HepG2 (cell line): ENCODE data around the gene ARHGEF11. TPM values are rescaled to one million over a fixed set of nuclear protein-coding genes. Genes with fewer than 3 reads are reported as not detected.
A peak's percentile ranks its signal among the peaks of the same experiment; 100 is the strongest.

ENCODE experiments used
- FOXJ3 ChIP-seq: sonication (generic); formaldehyde crosslinking; IDR thresholded peaks from 2 replicates; pipeline ENCODE4 v1.4.0; 2020; ENCODE audit warnings: missing genetic modification reagents, mild to moderate bottlenecking, borderline replicate concordance
- KLF12 ChIP-seq: sonication (generic); formaldehyde crosslinking; IDR thresholded peaks from 2 replicates; pipeline ENCODE4 v1.4.0; 2020; ENCODE audit warnings: missing genetic modification reagents, borderline replicate concordance
- NFKBIZ ChIP-seq: IDR thresholded peaks from 2 replicates; pipeline ENCODE4 v1.6.1; 2018; ENCODE audit warnings: missing genetic modification reagents, missing compliant biosample characterization
- RFXANK ChIP-seq: IDR thresholded peaks from 2 replicates; pipeline ENCODE4 v1.6.1; 2016
- SALL1 ChIP-seq: sonication (generic); formaldehyde crosslinking; IDR thresholded peaks from 2 replicates; pipeline ENCODE4 v1.8.0; 2022; ENCODE audit warnings: mild to moderate bottlenecking, missing genetic modification reagents
- TCF12 ChIP-seq, 2 experiments: fragments of 450-650 bp in 1 of 2; sonication (generic) in 1 of 2; formaldehyde crosslinking in 1 of 2; IDR thresholded peaks; 2 replicates each; pipeline versions ENCODE4 v1.6.1 to v1.8.0; 2017 to 2022; ENCODE audit warnings: antibody characterized with exemption in 1 of 2, mild to moderate bottlenecking in 1 of 2, missing genetic modification reagents in 1 of 2, moderate library complexity in 1 of 2
- ZNF296 ChIP-seq: sonication (generic); formaldehyde crosslinking; conservative IDR thresholded peaks from 2 replicates; pipeline ENCODE4 v1.5.0; 2020; ENCODE audit warnings: mild to moderate bottlenecking, missing genetic modification reagents
- ZNF674 ChIP-seq: sonication (generic); formaldehyde crosslinking; IDR thresholded peaks from 2 replicates; pipeline ENCODE4 v1.5.0; 2020; ENCODE audit warnings: low read depth, mild to moderate bottlenecking, missing genetic modification reagents
- ZNF7 ChIP-seq: IDR thresholded peaks from 2 replicates; pipeline ENCODE4 v1.6.1; 2016; ENCODE audit warnings: missing biosample characterization, missing genetic modification reagents
- polyA plus RNA-seq, 8 experiments: library from polyadenylated mRNA; depleted of rRNA in 3 of 8; stranded (reverse) in 7 of 8; unstranded in 1 of 8; fragments of >200 nt; fragmentation: Illumina TruSeq in 4 of 8; extraction: Trizol in 4 of 8; gene quantifications; 2 replicates each; pipeline versions ENCODE4 v1.2.1 to v1.2.3, GENCODE V29; 2011 to 2016; ENCODE audit warnings: low read depth in 4 of 8, missing spikeins in 1 of 8, mixed read lengths in 1 of 8; ENCODE audit not compliant: insufficient read depth in 1 of 8
- total RNA-seq, 5 experiments: library from RNA; depleted of rRNA; stranded (reverse); fragments of >200 nt; fragmentation: Illumina TruSeq; extraction: Trizol; gene quantifications; 2 replicates each; pipeline ENCODE4 v1.2.3, GENCODE V29; 2016; ENCODE audit warnings: low read depth in 1 of 5
- TF ChIP-seq, protein P1 (sequence below): sonication (generic); formaldehyde crosslinking; IDR thresholded peaks from 2 replicates; pipeline ENCODE4 v1.4.0; 2020; ENCODE audit warnings: mild to moderate bottlenecking, missing genetic modification reagents
- TF ChIP-seq, protein P2 (sequence below): sonication (generic); formaldehyde crosslinking; IDR thresholded peaks from 2 replicates; pipeline ENCODE4 v1.4.0; 2020; ENCODE audit warnings: low read depth, mild to moderate bottlenecking, missing genetic modification reagents
- TF ChIP-seq, protein P3 (sequence below): sonication (generic); formaldehyde crosslinking; IDR thresholded peaks from 2 replicates; pipeline ENCODE4 v1.5.0; 2020; ENCODE audit warnings: missing genetic modification reagents, mild to moderate bottlenecking, borderline replicate concordance

ARHGEF11 gene
- total and polyA plus RNA-seq, 2 of the 13 experiments (the other 11 are each of a cell fraction or from before 2014, with no cell fraction given): 16.5 to 21.2 TPM

DNA sequence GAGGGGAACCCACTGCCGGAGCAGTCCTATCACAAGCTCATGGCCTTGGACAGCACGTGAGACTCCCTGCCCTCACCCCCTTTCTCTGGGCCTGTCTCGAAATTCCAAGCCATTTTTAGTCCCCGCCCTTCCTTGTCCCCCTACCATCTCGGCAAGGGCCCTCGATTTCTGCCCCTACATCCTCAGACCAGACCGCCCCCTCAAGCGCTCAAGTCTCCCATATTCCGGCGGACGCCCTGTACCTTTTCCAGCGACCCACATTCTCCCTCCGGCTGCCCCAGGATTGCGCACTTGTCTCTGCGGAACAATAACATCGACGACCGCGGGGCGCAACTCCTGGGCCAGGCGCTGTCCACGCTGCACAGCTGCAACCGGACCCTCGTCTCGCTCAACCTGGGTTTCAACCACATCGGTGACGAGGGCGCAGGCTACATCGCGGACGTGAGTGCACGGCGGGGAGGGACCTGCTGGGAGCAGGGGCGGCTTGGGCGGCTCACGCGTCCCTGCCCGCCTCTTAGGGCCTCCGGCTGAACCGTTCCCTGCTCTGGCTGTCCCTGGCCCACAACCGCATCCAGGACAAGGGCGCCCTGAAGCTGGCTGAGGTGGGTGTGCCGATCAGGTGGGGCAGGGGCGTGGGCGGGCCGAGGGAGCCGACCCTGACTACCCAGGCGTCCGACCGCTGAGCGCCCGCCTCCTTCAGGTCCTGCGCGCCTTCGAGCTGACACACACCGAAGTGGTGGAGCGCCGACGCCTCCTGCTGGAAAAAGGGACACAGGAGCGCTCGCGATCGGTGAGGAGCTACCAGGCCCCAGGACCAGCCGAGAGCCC lies 118.1 kb downstream of the ARHGEF11 start (continued):
- TF ChIP-seq, protein P1, sequence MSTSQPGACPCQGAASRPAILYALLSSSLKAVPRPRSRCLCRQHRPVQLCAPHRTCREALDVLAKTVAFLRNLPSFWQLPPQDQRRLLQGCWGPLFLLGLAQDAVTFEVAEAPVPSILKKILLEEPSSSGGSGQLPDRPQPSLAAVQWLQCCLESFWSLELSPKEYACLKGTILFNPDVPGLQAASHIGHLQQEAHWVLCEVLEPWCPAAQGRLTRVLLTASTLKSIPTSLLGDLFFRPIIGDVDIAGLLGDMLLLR (CRISPR knock-in tag): no peak
- TF ChIP-seq, protein P2, sequence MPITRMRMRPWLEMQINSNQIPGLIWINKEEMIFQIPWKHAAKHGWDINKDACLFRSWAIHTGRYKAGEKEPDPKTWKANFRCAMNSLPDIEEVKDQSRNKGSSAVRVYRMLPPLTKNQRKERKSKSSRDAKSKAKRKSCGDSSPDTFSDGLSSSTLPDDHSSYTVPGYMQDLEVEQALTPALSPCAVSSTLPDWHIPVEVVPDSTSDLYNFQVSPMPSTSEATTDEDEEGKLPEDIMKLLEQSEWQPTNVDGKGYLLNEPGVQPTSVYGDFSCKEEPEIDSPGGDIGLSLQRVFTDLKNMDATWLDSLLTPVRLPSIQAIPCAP (CRISPR knock-in tag): no peak
- TF ChIP-seq ZNF7 (CRISPR knock-in tag) (no peak), SALL1 (CRISPR knock-in tag) (no peak), ZNF674 (no peak), FOXJ3 (CRISPR knock-in tag) (no peak), RFXANK (no peak), KLF12 (CRISPR knock-in tag) (no peak), NFKBIZ (CRISPR knock-in tag) (no peak), ZNF296 (CRISPR knock-in tag) (no peak), TCF12 (IDR thresholded peaks at IDR 0.05) (no peak), TCF12 (CRISPR knock-in tag; IDR thresholded peaks at IDR 0.05) (peak; percentile 40; the same call in 1 of the 2 replicates)
- TF ChIP-seq, protein P3, sequence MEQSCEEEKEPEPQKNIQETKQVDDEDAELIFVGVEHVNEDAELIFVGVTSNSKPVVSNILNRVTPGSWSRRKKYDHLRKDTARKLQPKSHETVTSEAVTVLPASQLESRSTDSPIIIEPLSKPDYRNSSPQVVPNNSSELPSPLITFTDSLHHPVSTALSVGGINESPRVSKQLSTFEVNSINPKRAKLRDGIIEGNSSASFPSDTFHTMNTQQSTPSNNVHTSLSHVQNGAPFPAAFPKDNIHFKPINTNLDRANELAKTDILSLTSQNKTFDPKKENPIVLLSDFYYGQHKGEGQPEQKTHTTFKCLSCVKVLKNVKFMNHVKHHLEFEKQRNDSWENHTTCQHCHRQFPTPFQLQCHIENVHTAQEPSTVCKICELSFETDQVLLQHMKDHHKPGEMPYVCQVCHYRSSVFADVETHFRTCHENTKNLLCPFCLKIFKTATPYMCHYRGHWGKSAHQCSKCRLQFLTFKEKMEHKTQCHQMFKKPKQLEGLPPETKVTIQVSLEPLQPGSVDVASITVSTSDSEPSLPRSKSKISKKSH: peak; percentile 35; the same call in 1 of the 2 replicates
